HG02885 (cell line): ENCODE data around the gene NOTCH1.
"Not testable (repeated sequence)": the region's sequence is repeated elsewhere in the genome, so short reads cannot be mapped to it uniquely, and the experiment has no call there.

Experiments used
- ATAC-seq: cut with Tn5 transposase; IDR thresholded peaks from one replicate; pipeline ENCODE4 v1.9.1; 2021; ENCODE audit warnings: mild to moderate bottlenecking; ENCODE audit not compliant: unreplicated experiment, poor library complexity

NOTCH1 gene

GRCh38 chr9:136579650-136580219, 33.9 kb upstream of the NOTCH1 start:
- not testable (repeated sequence) for ATAC-seq

- no peak for ATAC-seq
These were observed 33.2 kb upstream of the NOTCH1 start for GRCh38 chr9:136578915-136579649.

GRCh38 chr9:136578626-136578914, 32.7 kb upstream of the NOTCH1 start:
- no peak for ATAC-seq

GRCh38 chr9:136577941-136578625, 32.2 kb upstream of the NOTCH1 start:
- no peak for ATAC-seq

GRCh38 chr9:136576269-136576626, 30.4 kb upstream of the NOTCH1 start:
- ATAC-seq, result no peak

- ATAC-seq, result no peak
These were observed 29.9 kb upstream of the NOTCH1 start for GRCh38 chr9:136575626-136576268.

GRCh38 chr9:136574606-136575005, 28.8 kb upstream of the NOTCH1 start:
- not testable (repeated sequence) for ATAC-seq

GRCh38 chr9:136572828-136573625, 27.2 kb upstream of the NOTCH1 start:
- no peak for ATAC-seq

GRCh38 chr9:136572003-136572827, 26.4 kb upstream of the NOTCH1 start:
- ATAC-seq, result no peak

- ATAC-seq, result no peak
These were observed 25.7 kb upstream of the NOTCH1 start for GRCh38 chr9:136571531-136571930.

GRCh38 chr9:136570916-136571315, 25.1 kb upstream of the NOTCH1 start:
- ATAC-seq, result no peak

GRCh38 chr9:136570191-136570845, 24.5 kb upstream of the NOTCH1 start:
- ATAC-seq, result no peak

GRCh38 chr9:136569526-136570148, 23.8 kb upstream of the NOTCH1 start:
- ATAC-seq, result no peak

- no peak for ATAC-seq
These were observed 22.6 kb upstream of the NOTCH1 start for GRCh38 chr9:136568288-136569081.

- no peak for ATAC-seq
These were observed 21.9 kb upstream of the NOTCH1 start for GRCh38 chr9:136567651-136568287.

GRCh38 chr9:136566901-136567300, 21.1 kb upstream of the NOTCH1 start:
- no peak for ATAC-seq

- no peak for ATAC-seq
These were observed 20.7 kb upstream of the NOTCH1 start for GRCh38 chr9:136566553-136566895.
